GM18526 (cell line): ENCODE results near the gene OR2T35.

ENCODE experiments used
- POLR2A ChIP-seq: IDR thresholded peaks from 3 replicates; pipeline ENCODE4 v1.6.1; 2011; ENCODE audit not compliant: insufficient read length; ENCODE audit errors: extremely low read depth

Gene OR2T35

DNA sequence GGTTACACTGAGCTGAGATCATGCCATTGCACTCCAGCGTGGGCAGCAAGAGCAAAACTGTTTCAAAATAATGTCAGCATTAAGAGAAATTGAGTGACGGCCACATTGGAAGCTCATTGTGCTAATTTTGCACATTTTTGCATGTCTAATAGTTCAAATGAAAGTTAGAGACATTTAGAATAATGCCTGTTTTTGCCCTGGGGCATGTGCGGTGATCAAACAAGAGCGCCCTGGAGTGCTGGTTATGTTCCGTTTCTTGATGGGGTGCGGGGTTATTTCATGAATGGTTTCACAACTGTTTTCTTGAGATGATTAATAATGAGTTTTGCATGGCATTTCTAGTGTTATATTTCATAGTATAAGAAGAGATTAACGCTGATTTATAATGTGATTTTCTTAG, 23.3 kb downstream of the OR2T35 start:
- no peak for TF ChIP-seq POLR2A

DNA sequence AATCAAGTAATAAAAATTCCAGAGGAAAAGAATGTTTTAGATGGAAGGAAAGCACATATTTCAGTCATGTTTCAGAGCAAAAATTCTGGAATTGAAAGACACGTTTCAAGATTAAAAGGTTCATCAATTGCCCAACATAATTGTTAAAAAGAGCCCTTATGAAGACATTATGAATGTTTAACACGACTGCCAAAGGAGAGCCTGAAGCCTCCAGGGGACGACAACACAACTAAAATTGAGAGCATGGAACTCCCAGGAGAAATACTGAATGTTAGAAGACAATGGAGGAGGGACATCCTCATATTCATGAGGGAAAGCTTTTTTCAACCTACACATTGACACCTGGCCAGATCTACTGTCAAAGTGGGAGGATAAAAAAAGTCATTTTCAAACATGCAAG, 26.2 kb downstream of the OR2T35 start:
- no peak for TF ChIP-seq POLR2A

DNA sequence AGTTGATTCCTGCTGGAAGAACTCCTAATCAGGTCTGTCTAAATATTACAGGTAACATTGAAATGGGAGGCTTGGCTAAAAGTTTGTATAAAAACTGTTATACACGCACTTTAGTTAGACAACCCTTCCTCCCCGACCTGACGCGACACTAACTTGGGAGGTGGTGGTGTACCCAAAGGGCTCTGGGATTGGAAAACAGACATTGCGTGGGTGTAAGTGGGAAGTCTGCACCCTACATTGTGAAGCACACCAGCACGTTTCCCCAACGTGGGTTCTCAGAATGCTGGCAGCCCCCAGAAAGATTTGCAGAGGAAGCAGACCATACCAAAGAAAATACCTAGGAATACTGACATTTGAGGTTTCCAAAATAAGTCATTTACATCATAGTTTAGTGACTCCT, 27.0 kb downstream of the OR2T35 start:
- TF ChIP-seq POLR2A: no peak

DNA sequence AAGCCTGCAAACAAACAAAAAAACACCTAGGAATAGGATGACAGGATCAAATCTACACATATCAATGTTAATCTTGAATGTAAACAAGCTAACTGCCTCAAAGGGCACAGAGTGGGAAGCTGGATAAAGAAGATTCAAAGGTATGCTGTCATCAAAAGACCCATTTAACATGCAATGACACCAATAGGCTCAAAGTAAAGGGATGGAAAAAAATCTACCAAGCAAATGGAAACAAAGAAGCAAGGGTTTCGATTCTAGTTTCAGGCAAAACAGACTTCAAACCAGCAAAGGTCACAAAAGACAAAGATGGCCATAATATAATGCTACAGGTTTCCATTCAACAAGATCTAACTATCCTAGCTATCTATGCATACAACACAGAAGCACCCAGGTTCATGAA, 31.3 kb downstream of the OR2T35 start:
- no peak for TF ChIP-seq POLR2A

GRCh38 chr1:248611883-248612414, 33.1 kb downstream of the OR2T35 start:
- no peak for TF ChIP-seq POLR2A

- no peak for TF ChIP-seq POLR2A
Observed at GRCh38 chr1:248610301-248610700, 34.8 kb downstream of the OR2T35 start.

DNA sequence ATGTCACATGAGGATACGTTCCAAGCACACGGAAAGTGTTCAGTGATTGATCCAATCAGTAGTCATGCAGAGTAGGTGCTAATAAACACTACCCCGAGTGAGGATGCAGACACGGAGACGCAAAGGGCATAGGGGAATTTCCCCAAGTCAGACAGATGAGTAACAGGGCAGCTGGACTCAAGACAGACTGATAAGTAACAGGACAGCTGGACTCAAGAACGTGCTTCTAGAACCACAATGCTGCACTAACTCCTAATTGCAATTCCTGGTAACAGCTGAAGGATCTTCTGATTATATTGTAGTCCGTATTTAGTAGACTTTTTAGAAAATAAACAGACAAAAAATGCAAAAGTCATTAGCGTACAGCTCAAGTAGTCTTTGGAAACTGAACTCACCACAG, 45.7 kb downstream of the OR2T35 start:
- TF ChIP-seq POLR2A: no peak

GRCh38 chr1:248597589-248597988, 47.5 kb downstream of the OR2T35 start, which contains the start of gene OR2T10:
Gene OR2T10, minus strand, starts transcription at chr1:248597700. Its CDS starts 3,932 bp downstream, at chr1:248593768.
- no peak for TF ChIP-seq POLR2A

- no peak for TF ChIP-seq POLR2A
Observed at GRCh38 chr1:248596615-248597014, 48.5 kb downstream of the OR2T35 start.

DNA sequence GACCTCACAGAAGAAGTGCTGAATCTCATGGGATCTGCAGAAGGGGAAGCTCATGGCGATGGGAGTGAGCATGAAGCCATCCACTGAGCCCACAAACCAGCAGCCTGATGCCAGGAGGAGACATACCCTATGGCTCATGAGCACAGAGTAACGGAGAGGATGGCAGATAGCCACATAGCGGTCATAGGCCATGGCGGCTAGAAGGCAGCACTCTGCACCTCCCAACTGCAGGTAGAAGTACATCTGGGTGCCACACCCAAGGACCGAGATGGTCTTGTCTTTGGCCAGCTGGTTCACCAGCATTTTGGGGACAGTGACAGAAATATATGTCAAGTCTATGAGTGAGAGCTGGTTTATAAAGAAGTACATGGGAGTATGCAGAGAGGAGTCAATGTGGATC, 51.9 kb downstream of the OR2T35 start:
- TF ChIP-seq POLR2A: no peak

DNA sequence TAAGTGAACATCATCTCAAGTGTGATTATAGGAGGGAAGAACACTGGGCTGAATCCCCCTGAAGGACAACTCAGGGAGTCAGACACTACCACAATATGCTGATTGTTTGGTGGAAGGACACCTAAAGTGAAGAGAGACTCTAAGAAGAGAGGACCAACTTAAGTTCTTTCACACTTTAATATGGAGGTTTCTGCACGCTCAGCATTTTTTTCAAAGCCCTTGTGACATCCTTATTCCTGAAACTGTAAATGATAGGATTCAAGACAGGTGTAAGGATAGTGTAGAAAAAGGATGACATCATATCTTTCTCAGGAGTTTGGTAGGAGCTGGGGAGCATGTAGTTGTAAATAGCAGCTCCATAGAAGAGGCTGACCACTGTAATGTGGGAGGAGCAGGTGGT, 52.4 kb downstream of the OR2T35 start:
- no peak for TF ChIP-seq POLR2A

- TF ChIP-seq POLR2A: no peak
Observed at GRCh38 chr1:248590055-248590454, 55.0 kb downstream of the OR2T35 start.

DNA sequence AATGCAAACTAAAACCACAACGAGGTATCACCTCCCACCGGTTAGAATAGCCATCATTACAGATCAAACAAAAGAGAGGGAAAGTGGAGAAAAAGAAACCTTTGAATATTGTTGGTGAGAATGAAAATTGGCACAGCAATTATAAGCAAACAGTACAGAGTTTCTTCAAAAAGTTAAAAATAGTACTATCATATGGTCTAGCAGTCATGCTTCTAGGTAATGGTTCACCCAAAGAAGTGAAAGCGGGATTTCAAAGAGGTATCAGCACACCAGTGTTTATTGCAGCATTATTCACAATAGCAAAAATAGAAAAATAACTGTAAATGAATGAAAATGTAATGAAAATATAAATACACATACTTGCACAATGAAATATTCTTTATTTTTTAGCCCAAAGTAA, 55.7 kb downstream of the OR2T35 start:
- no peak for TF ChIP-seq POLR2A
